Cerebellar nuclear complex (tissue), 1 donor: Measurements from ENCODE around the gene BANP.
"Not testable (repeated sequence)": the region's sequence is repeated elsewhere in the genome, so short reads cannot be mapped to it uniquely, and the experiment has no call there.

Experiments used
- DNase-seq, 2 experiments: peaks; one replicate each; lab custom pipeline; 2025; lab: John Stamatoyannopoulos, UW

BANP gene

DNA sequence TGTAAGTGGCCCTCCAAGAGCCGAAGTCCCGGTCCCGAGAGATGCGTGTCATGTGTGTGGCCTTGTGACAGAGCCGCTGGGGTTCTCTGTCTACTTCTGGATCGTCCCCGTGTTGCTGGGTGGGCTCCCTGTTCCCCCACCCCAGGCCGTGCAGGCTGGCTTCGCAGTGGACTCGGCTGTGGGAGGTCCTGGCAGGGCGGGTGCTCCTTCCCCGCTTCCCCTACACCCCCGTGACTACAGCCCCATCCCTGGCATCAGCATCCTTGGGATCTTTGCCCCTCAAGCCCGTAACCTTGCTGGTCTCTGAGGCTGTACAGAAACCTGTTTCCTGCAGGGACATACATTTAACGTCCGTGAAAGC, 136.3 kb downstream of the BANP start:
- no peak for DNase-seq

DNA sequence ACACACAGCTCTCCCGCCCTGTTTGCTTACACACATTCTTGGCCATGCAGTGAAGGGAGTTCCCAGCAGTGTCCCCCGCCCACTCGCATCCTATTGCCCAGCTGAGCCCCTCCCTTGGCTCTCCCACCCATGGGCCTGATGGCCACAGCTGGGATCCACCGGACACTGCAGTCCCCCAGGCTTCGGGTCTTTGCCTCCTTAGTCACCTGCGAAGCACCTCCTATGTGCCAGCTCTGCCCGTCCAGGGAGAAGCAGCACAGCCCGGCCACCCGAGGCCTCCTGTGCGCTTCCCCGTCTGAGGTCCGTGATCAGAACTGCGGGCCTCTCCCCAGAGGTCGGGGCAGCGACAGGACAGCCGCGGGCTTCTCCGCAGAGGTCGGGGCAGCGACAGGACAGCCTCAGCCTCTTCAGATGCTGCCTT, 136.9 kb downstream of the BANP start:
- no peak for DNase-seq

DNA sequence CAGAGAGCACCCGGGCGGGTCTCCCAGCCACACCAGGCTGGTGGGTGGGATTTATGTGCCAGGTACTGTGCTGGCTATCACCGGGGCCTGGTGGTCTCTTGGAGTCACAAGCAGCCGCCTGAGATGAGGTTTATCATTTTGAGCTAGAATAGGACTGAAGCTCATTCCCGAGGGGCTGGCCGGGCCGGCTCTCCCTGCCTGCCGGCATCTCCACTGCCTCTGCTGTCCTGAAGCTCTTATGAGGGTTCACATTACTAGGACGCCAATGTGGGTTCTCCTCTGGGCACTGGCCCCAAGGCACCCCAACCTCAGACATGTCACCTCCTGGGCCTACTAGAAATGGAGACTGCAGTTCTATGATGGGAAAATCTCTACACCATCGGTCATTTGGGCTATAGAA, 137.4 kb downstream of the BANP start:
- DNase-seq = not testable (repeated sequence)

DNA sequence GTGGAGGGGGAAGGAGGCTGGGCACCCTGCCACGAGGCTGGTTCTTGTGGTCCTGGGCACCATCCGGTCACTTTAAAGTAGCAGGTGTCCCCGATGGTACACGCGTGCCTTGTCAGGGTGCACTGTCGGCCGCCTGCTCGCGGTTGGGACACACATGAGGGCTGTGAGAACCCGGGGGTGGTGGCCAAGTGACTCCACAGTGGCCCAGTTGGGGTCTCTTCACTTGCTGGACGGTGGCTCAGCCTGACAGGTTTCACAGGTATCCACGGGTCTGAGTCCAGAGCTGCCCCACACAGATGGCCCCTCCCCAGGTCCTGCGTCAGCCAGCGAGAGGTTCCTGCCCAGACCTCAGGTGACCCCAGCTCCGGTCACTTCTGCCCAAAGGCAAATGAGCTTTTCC, 137.8 kb downstream of the BANP start:
- not testable (repeated sequence) for DNase-seq

DNA sequence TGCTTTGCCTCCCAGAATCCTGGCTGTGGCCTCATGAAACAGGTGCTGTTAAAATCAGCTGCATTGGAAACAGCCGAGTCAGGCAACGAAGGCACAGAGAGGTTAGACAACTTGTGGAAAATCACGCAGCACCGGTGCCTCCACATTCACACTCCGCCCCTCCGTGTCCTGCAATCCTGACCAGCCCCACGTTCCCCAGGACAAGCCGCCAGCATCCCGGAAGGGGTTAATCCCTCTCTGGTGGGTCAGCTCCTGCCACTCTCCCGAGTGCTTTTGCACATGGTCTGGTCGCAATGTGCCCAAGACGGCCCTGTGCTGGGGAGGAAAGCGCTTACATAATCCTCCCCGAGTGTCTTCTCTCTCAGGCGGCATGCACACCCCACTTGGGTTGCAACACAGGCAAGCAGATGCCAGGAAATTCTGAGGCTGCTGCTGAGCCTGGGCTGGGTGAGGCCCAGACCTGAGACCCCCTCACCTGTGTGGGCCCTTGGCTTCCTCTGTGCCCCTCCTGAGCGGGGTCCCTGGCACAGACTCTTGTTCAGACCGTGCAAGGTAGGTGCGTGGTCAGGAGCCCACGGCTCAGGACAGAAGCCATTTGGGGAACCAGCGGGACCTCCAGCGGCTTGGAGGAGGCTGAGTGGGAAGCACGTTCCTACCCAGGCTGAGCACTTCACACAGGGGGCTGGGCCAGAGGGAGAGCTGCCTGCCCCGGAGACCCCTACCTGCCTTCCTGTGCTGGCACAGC, 138.6 kb downstream of the BANP start:
- DNase-seq = not testable (repeated sequence)

DNA sequence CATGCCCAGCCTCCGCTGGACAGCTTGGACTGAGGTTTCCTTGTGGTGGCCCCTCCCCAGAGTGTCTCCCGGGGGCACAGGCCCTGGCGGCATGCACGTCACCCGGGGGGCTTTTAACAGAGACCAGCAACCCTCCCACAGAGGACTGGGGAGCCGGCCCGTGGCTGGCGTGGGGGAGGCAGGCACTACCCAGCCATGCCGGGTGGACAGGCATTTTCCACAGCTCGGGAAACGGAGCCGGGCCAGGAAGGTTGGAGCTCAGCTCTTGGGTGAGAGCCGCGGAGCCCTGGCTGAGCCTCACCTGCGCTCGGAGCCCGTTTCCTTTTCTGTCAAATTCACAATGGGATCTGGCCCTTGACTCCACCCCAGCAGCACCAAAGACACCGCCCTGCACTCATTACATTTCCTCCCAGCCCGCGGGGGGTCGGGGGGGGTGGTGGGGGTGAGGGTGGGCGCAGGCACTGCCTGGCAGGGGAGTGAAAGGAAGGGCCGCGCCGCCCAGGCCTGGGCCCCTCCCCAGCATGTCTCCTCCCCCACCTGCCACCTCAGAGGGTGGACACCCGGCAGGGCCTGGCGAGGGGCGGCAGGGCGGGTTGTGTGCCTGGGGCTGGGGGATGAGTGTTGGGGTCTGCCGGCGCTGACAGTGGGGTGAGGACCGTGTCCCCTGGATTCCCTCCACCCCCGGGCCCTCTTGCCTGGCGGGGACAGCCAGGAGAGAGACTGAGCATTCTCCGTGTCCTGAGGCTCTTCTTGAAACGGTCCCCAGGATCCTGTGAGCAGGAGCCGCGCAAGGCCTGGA, 139.3 kb downstream of the BANP start:
- not testable (repeated sequence) for DNase-seq

DNA sequence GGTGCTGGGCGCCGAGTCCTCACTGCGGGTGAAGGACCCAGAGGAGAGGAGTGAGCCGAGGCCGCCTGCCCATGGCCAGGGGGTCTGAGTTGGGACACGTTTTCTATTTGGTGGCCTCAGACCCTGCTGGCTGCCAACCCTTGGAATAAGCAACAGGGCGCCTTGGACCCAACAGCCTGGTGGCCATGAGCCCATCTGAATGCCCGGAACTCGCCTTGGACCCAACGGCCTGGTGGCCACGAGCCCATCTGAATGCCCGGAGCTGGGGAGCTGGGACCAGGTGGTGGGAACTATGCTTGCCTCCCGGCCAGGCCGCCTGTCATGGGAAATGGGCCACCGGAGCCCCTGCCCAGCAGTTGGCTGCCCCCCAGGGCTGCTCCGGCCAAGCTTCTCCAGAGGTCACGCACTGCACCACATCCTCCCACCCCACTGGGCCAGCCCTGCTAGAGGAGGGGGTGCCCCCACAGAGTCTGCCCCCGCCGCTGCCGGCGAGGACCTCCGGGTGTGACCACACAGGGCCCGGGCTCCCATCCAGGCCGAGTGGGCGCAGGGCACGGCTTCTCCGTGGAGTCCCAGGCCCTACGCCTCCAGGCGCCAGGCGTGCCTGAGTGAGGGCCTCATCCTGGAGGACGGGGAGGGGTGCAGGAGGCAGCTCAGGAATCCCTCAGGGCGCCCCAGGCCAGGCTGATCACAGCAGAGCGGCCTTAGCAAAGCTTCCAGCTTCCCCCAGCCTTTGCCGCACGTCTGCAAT, 140.2 kb downstream of the BANP start:
- DNase-seq = not testable (repeated sequence)

DNA sequence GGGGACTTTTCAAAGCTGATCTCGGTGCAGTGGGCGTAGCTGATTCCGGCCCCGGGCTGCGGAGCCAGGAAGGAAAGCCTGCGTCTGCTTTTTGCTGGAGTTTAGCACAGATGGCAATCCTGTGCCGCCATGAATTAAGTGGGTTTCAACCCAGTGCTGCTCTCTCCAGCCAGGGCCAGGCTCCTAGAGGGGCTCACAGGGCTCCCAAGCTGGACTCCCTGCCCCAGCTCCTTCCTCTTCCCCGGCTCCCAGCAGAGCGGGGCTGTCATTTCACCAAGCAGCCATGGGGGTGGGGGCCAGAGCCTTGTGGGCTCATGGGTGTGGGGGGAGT, 140.7 kb downstream of the BANP start:
- not testable (repeated sequence) for DNase-seq

DNA sequence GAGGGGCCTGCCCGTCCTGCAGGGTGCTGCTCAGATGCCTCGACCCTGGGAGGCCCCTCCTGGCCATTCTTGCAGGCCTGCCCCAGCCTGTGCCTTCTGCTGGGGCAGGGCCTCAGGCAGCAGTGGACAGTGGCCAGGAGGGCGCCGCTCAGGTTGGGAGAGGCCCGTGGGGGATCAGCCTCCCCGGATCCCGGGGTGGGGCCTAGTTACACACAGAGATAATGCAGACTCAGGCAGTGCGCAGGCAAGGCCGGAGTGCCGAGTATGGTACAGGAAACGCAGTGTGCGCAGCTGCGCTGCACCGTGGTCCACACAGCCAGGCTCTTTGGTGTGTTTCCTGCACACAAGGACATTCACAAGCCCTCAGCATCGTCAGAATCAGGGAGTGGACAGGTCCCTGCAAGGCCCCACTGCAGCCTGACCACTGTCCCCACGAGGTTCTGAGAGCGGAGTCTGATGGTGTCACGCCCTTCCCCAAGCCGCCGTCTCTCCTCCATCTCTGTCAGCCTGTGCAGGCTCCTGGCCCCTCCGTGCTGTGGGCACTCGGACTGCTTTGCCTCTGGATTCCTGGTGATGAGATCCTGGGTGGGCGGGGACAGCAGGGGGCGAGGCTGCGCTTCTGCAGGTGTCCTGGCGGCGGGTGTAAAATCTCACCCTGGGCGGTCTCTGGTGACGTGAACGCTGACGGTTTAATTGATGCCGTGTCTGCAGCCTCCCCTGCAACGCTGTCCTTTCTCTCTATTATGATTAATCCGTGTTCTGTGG, 141.7 kb downstream of the BANP start:
- not testable (repeated sequence) for DNase-seq

DNA sequence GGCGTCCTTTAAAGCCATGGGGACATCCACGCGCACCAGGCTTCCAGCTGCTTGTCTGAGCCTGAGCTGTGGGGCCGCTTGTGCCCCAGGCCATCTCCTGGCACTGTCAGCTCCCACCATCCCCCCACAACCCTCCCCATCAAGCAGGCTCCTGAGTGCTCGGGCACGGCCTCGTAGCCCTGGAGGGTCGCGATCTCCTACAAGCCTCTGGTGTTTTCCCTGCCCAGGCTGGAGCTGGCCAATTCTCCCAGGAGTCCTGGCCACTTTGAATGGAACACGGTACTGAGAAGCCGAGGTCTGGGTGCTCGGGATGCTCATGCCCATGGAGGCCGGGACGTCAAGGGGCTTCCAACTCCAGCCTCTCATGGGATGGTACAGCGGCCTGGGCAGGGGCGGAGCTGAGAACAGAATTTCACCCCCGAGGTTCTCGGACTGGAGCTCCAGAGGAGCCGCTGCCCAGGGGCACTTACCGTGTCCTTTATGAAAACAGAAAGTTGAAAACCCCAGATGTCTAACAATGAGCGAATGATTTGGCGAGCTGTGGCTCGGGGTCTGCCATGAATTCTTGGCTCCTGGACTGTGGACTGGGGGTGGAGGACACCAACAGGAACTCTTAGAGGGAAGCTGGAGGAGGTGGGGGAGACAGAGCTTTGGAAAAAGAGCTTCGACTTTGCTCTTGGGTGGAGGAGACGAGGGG, 142.5 kb downstream of the BANP start:
- not testable (repeated sequence) for DNase-seq

DNA sequence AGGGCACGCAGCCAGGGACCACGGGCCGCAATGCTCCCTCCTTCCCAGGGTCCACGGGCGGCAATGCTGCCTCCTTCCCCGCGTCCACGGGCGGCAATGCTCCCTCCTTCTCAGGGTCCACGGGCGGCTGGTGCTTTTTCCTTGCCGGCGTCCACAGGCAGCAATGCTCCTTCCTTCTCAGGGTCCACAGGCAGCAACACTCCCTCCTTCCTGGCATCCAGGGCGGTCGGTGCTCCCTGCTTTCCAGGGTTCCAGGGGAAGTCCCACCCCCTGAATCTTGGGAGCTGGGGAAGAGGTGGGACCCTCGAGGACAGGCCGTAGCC, 143.0 kb downstream of the BANP start:
- not testable (repeated sequence) for DNase-seq

DNA sequence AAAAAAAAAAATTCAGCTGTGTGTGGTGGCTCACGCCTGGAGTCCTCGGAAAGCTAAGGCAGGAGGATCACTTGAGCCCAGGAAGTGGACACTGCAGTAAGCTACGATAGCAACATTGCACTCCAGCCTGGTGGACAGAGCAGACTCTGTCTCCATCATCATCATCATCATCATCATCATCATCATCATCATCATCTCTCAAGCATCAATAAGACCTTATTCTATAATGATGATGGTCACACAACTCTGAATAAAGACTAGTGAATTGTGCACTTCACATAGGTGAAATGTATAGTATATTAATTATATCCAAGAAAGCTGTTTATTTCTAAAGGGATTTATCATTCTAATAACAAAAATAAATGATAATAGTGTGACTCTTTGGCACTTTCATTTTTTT, 143.7 kb downstream of the BANP start:
- not testable (repeated sequence) for DNase-seq

DNA sequence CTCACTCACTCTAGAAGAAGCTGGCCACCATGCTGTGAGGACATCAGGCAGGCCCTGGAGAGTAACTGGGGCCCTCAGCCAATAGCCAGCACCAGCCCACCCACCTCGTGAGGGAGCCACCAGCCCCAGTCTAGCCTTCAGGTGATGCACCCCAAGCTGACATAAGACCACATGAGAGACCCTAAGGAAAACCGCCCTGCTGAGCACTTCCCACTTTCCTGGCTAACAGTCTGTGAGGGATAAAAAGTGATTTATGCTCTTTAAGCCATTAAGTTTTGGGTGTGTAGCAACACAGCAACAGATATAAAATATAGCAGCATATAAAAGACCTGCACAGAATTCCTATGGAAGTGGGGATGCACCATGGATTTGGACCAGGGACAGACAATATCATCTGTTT, 145.4 kb downstream of the BANP start:
- not testable (repeated sequence) for DNase-seq

DNA sequence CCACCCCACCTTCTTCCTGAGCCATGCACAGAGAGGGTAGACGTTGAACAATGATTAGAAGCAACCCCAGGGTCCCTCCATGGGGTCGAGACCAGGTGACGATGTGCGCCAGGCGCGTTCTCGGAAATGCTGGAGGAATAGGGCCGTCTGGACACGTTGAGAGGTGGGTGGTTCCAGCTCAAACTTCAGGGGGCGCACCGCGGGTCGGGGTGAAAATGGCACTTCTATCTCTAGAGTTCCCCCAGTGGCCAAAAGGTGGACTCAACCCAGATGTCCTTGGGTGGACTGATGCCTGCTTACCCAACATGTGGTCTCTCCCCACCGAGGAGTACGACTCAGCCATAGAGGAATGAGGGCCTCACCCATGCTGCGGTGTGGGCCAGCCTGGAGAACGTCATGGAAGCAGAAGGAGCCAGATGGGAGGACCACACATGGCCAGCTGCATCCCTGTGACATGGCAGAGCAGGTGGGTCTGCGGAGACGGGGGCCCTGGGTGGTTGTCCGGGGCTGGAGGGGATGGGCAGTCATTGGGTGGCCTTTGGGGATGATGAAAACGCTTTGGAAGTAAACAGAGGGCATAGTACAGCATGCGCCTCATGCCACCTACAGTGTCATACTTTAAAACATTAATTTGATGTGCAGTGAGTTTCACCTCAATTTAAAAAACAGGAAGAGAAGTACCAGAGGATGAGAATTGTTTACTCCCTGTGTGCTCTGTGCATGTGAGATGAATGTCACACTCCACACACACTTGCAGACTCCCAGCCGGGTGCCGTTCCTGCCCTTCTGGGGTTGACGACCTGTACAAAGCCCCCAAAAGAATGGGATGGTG, 147.7 kb downstream of the BANP start:
- not testable (repeated sequence) for DNase-seq

DNA sequence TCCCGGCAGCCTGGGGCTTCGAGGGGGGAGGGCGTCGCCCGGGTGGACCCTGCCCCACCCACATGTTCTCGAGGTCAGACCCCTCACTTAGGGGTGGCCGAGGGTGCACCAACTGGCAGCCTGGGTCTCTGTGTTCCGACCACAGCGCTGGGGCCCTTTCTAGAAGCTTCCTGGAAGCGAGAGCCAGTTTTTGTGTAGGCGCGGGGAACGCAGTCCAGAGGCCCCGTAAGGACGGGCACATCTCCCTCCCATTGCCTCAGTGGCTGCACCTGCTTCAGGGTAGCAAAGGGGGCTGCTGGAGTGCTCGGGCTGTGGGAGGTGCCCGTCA, 148.3 kb downstream of the BANP start:
- no peak for DNase-seq

DNA sequence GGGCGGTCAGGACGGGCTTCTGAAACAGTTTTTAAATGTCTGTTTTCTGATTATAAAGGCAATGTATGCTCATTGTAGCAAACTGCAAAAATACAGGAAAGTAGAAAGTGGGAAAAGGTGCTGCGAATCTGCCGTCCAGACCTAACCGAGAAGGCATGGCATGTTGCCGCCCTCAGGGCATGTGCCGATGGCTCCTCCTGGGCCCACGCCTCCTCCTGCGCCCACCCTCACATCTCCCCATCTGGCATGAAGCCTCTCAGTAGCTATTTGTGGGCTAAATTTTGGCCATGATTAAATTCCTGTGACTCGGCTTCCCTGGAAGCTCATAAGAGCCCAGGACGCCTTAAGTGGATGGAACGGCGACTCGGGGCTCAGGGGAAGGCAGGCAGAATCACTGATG, 148.7 kb downstream of the BANP start:
- not testable (repeated sequence) for DNase-seq

DNA sequence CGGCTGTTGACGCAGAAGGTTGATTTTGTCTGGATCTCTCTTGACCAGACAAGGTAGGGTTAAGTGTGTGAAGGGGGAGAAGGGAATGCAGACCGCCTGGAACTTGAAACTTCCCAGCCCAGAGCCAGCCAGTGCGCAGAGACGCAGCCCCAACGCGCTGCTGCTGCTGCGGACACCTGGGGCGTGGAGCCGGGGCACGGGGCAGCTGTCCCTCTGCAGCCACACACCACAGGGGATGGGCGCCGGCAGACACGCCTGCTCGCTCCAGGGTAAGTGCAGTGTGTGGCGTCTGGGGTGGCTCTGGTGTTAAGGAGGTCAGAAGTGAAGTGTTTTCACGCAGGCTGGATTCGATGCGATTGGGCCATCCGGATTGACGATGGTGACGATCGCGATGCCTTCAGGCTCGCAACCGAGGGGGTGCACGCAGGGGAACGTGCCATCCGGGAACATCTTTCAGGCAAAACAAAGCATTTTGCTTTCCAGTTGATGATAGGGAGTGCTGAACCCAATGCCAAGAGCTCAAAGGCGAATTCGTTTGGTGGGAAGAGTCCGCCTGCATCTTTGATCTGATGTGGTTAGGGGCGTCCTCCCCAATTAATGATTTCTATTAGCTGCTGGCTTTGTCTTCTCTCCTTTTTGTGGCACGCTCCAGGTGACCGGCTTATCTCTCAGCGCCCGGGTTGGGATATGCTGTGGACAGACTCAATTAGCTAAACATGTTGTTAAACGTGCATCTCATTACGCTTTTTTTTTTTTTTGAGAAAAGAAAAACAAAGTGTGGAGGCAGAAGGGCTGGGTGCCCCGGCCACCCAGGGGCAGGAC, 149.8 kb downstream of the BANP start:
- not testable (repeated sequence) for DNase-seq

DNA sequence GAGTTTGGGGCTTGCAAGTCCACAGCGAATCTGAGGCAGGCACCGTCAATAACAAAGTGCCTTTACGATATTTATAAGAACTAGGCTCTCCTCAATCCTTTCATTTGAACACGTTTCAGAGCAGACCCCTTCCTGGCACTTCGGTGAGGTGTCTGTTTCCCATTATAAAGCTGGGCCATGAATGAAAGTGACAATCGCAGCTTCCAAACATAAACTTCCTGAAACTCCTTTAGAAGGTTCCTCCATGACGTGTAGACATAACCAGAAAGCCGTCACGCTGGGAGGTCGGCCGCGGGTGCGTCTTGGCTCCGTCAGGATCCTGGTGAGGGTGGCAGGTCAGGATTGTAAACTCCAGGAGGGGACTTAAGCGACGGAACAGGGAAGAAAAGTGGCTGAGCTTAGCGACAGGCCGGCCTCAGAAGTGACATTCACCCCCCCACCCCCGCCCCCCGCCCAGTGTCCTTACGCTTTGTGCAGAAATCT, 150.4 kb downstream of the BANP start:
- DNase-seq = not testable (repeated sequence)

DNA sequence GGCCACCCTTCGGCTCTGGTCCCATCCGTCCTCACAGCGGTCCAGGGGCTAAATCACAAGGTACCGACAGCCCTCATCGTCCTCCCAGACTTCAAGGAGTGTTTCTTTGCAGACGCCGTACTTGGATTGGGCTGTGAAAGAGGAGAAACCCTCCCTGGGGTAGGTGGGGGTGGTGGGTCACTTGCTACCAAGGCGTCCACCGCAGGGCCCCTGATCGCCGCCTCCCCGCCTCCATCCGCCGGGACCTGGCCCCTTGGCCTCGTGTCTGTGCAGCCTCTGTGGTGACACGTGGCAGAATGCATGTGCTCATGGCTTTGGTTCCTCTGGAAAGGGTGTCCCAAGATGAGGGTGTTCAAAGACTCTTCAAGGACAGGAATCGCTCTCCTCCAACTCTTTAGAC, 151.4 kb downstream of the BANP start:
- no peak for DNase-seq

DNA sequence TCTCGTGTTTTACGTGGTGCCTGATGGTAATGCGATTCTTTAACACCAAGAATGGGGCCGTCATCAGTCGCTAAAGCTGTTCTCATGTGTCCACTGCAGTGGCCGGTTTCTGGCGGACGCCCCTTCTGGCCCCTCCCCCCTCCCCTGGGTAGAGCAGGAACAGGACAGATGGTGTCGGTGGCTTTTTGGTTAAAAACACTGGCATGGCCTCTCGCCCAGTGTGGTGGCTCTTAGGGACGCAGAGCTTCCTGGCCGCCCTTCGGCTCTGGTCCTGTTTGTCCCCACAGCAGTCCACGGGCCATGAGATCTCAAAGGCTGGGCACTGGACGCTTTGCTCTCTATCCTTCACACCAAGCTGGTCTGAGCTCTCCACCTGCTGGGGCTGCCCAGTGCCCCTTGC, 151.8 kb downstream of the BANP start:
- DNase-seq = no peak
